ENCODE data around the gene DPP6. TPM values are rescaled to one million over a fixed set of nuclear protein-coding genes. Genes with fewer than 3 reads are reported as not detected.

Gene DPP6
- total and polyA plus RNA-seq, 12 donors: 0.07 to 2.1 (median 0.16) TPM; not detected in 4

DNA sequence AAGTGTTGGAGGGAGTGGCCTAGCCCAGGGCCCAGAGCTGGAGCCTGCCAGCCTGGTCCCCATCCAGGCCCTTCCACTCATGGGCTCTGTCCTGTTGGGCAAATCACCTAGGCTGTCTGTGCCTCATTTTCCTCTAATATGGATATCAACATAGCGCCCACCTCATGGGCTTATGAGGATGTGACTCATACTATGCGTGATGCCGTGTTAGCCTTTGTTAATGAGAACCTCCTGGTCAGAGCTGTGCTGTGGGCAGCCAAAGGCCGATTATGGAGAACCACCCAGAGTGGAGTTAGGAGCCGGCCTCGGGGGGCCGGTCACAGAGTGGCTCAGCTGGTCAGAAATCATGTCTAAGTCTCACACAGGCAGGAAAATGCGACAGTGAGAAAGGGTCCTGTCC lies 644.4 kb downstream of the DPP6 start:
- ATAC-seq: no peak
- WGBS, 2 donors: 89 to 91% methylated on average over 8 of the region's 8 CpGs
- Histone ChIP-seq H3K9me3 (no peaks in the 10 kb centered on the region), H3K4me1 (no peaks in the 10 kb centered on the region), H3K36me3 (no peaks in the 10 kb centered on the region), H3K4me3 (no peak overlapping the region), H3K27ac (no peak overlapping the region), H3K27me3 (peaks cover 0 to 4% (median 0%) of the 10 kb centered on the region in 7 donors)
- TF ChIP-seq, protein P1, sequence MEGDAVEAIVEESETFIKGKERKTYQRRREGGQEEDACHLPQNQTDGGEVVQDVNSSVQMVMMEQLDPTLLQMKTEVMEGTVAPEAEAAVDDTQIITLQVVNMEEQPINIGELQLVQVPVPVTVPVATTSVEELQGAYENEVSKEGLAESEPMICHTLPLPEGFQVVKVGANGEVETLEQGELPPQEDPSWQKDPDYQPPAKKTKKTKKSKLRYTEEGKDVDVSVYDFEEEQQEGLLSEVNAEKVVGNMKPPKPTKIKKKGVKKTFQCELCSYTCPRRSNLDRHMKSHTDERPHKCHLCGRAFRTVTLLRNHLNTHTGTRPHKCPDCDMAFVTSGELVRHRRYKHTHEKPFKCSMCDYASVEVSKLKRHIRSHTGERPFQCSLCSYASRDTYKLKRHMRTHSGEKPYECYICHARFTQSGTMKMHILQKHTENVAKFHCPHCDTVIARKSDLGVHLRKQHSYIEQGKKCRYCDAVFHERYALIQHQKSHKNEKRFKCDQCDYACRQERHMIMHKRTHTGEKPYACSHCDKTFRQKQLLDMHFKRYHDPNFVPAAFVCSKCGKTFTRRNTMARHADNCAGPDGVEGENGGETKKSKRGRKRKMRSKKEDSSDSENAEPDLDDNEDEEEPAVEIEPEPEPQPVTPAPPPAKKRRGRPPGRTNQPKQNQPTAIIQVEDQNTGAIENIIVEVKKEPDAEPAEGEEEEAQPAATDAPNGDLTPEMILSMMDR (IDR thresholded peaks at IDR 0.05): no peak
- intact Hi-C loops (cut with DNase I): no loop called here
- DNase-seq: no peak

DNA sequence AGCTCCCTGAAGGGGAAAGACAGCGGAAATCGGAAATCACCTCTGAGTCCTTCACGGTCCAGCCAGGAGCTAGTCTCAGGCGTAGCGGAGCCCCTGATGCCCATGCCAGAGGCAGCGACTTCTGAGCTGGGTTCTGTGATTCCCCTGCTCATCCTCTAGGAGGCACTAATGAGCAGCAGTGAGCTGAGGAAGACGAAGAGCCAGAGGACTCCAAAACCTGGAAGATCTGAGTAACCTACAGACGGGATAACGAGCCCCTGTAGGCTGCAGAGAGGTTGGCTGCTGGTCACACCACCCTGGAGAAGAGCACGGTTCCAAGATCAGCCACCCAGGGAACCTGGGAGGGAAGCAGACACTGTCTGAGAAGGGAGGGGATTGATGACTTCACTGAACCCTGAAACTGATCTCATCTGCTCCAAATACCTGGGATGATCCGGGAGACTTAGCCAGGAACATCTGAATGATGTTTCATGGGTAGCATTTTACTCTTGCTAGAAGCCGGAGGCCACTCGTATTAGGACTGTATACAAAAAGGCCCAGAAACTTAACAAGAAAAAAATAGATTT lies 646.6 kb downstream of the DPP6 start:
- DNase-seq: no peak
- no peak overlapping the region for H3K27ac ChIP-seq
- intact Hi-C loops (cut with DNase I): no loop called here
- H3K4me1 ChIP-seq: no peaks in the 10 kb centered on the region
- H3K9me3 ChIP-seq: peaks cover 0 to 17% (median 6%) of the 10 kb centered on the region in 11 donors
- ATAC-seq: no peak
- TF ChIP-seq, protein P1 (IDR thresholded peaks at IDR 0.05): peak in 2 of 9 donors; percentile 19 to 29
- 46 to 51% methylated on average over 13 of the region's 13 CpGs for WGBS, 2 donors
- H3K27me3 ChIP-seq: peaks cover 0 to 4% (median 0%) of the 10 kb centered on the region in 7 donors
- no peak overlapping the region for H3K4me3 ChIP-seq
- H3K36me3 ChIP-seq: no peaks in the 10 kb centered on the region

DNA sequence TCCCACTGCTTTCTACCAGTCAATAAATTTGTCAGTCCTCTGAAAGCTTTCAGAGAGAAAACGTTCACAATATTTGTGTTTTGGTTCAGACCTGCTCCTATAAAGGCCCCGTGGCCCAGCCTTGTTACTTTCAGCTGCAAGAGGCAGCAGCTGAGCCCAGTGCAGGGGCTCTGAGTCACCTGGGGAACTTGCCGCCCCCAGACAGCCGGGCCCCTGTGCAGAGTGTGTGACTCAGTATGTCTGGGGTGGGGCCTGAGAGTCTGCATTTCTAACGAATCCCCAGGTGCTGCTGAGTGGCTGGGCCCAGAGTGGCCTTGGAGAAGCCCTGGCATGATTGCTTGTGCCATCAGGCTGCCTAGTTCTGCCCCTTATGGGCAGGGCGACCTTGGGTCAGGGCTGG lies 647.2 kb downstream of the DPP6 start:
- Histone ChIP-seq H3K36me3 (no peaks in the 10 kb centered on the region), H3K4me3 (no peak overlapping the region), H3K4me1 (no peaks in the 10 kb centered on the region), H3K27ac (no peak overlapping the region), H3K9me3 (peaks cover 0 to 21% (median 6%) of the 10 kb centered on the region in 11 donors), H3K27me3 (peaks cover 0 to 4% (median 0%) of the 10 kb centered on the region in 7 donors)
- no peak for DNase-seq
- intact Hi-C loops (cut with DNase I): no loop called here
- TF ChIP-seq, protein P1 (IDR thresholded peaks at IDR 0.05): no peak
- ATAC-seq: no peak
- WGBS, 2 donors: 66 to 73% methylated on average over 6 of the region's 6 CpGs

DNA sequence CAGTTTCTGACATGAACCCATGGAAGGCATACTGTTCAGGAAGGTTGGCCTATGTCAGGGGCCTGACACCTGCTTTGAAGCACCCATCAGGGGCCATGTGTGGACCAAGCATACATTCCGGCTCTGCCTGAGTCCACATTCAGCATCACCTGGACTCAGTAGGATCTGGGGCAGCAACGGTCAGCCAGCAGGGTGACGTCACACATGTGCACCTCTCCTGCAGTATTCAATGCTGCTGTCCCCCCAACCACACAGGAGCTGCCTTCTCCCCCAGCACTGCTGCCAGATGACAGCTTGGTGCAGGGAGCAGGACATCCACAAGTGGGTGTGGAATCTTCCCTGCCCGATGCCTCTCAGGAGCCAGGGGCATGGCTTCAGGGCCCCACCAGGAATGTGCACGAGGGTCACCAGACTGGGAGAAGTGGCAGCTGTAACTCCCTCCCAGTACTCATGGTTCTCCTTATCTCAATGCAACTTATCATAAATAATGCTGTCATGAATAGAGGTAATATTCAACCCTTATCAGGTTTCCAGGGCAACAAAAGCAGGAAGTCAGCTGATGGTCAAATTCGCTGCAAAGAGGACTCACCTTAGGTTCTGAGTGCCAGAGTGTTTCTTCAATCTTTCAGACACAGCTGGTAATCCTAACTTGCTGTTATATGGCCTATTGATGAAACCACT lies 657.8 kb downstream of the DPP6 start:
- Histone ChIP-seq H3K4me3 (no peak overlapping the region), H3K27ac (no peak overlapping the region), H3K4me1 (no peaks in the 10 kb centered on the region), H3K27me3 (peaks cover 0 to 6% (median 0%) of the 10 kb centered on the region in 7 donors), H3K36me3 (no peaks in the 10 kb centered on the region), H3K9me3 (peaks cover 0 to 37% (median 6%) of the 10 kb centered on the region in 11 donors)
- DNase-seq (no peak), ATAC-seq (no peak)
- intact Hi-C loops (cut with DNase I): no loop called here
- WGBS, 2 donors: 62 to 67% methylated on average over 6 of the region's 6 CpGs
- TF ChIP-seq, protein P1 (IDR thresholded peaks at IDR 0.05): no peak
